HG02970 (cell line): Measurements from ENCODE around the gene FUBP1.
"Not testable (repeated sequence)": the region's sequence is repeated elsewhere in the genome, so short reads cannot be mapped to it uniquely, and the experiment has no call there.

ENCODE experiments used
- ATAC-seq: cut with Tn5 transposase; IDR thresholded peaks from one replicate; pipeline ENCODE4 v1.9.1; 2021; ENCODE audit warnings: mild to moderate bottlenecking, moderate library complexity, moderate number of reproducible peaks; ENCODE audit not compliant: unreplicated experiment, low FRiP score

The FUBP1 gene

DNA sequence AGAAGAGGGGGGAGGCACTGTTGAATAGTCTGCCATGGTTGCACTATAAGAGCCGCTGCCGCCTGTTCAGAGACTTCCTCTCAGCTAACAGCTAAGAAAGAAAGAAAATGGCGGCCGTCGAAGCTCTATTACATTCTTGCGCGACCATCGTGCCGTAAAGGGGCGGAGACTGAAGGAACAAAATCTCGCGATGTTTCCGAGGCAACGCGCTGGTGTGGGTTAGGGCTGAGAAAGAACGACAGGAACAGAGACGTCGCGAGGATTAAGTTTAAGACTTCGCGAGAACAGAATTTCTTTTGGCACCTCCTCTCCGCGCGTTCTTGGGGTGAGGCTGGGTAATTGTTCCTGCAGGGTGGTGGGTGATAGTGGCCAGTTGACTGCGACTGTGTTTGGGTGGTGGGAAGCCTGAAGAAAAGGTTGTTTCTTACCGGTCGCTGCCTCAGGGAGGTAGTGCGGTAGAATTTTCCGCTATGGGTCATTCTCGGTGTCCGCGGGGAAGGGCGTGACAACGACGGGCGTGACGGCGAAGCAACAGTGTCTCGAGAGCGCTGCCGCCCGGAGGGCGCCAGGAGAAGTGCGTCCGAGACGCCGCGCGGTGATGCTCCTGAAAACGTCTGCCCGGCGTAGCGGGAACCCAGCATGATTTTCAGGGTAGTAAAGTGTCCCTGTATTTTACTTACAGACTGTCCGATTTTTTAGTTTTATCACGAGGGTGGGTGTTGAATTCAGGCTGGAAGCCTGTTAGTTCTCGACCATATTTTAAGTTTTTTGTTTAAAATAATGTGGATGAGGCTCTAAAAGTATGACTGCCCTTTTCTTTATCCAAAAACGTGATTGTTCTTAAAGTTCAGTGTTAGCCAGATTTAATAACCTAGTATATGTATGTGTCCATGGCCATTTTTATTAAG is at the start of gene FUBP1:
Gene FUBP1, minus strand, starts transcription at position 104 of the 908 bp plus-strand sequence. Its CDS starts 68 bp downstream, at position 36.
- peak; percentile 74 for ATAC-seq

GRCh38 chr1:78021134-78021533 is 42.3 kb upstream of the FUBP1 start:
- not testable (repeated sequence) for ATAC-seq

DNA sequence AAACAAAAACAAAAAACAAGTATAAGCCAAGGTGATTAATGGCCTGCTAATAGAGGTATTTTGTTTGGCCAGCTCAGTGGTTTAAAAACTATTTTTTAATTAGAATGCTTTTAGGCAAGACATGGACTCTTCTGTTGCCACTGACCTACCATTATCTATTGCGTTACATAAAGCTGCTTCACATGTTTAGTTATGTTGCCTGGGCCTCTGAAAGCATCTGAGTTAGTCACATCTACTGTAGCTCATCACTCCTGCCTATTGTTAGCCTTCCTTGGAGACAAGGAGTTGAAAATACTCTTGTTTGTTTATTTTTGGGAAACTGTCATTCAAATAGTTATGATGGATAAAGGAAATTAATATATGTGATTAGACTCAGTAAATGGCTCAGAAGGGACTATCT is 40.2 kb upstream of the FUBP1 start:
- ATAC-seq = no peak

- ATAC-seq = no peak
Observed at GRCh38 chr1:78015148-78015547, 36.3 kb upstream of the FUBP1 start.

DNA sequence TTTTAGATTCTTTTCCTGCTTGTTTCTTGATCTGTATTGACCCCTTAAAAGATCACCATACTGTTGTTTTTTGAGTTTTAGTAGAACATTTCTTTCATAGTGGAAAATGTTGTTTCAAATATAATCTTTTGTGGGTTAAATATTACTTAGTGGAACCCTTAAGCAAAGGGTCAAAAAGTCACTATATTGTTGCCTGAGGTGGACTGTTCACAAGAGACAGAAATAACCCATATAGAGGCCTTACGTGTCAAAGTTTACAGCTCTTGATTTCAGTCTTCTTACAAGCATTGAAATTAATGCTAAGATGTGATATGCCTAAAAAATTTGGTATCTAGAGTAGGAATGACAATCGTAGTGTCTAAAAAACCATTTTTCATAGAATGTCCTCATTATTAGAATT is 32.2 kb upstream of the FUBP1 start:
- no peak for ATAC-seq

DNA sequence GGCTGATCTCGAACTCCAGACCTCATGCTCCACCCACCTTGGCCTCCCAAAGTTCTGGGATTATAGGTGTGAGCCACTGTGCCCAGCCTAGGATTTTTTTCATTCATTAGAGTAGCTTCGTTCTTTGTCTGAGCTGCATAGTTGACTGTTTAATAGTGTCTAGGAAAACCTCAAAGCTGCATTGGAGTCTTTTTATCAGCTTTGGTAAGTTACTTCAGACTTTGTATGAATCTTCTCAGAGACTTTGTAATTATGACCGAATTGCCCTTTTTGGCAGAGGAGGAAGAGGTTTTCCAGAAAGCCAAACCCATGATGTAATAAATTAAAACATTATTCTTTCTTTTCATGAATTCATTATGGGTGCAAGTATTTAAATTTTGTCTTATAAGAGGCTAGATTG is 31.0 kb upstream of the FUBP1 start:
- ATAC-seq = no peak

- no peak for ATAC-seq
Observed at GRCh38 chr1:78009276-78009675, 30.4 kb upstream of the FUBP1 start.

- no peak for ATAC-seq
Observed at GRCh38 chr1:78007677-78008341, 28.9 kb upstream of the FUBP1 start.

GRCh38 chr1:78006521-78006920 is 27.6 kb upstream of the FUBP1 start:
- no peak for ATAC-seq

GRCh38 chr1:78005755-78006154 is 26.9 kb upstream of the FUBP1 start:
- no peak for ATAC-seq

- no peak for ATAC-seq
Observed at GRCh38 chr1:78005448-78005722, 26.5 kb upstream of the FUBP1 start.

- peak; percentile 97 for ATAC-seq
Observed at GRCh38 chr1:78004719-78005447, 26.0 kb upstream of the FUBP1 start, which contains the start of gene DNAJB4. TSS of gene DNAJB4 (plus strand) at chr1:78004939. CDS start at chr1:78005111, 172 bp downstream.

- peak; percentile 46 for ATAC-seq
Observed at GRCh38 chr1:78003882-78004718, 25.2 kb upstream of the FUBP1 start.

GRCh38 chr1:78003070-78003746 is 24.3 kb upstream of the FUBP1 start:
- ATAC-seq = no peak

- ATAC-seq = not testable (repeated sequence)
Observed at GRCh38 chr1:78000536-78000935, 21.7 kb upstream of the FUBP1 start.

- ATAC-seq = no peak
Observed at GRCh38 chr1:77996734-77997133, 17.9 kb upstream of the FUBP1 start.

GRCh38 chr1:77994117-77994705 is 15.3 kb upstream of the FUBP1 start:
- ATAC-seq = no peak

DNA sequence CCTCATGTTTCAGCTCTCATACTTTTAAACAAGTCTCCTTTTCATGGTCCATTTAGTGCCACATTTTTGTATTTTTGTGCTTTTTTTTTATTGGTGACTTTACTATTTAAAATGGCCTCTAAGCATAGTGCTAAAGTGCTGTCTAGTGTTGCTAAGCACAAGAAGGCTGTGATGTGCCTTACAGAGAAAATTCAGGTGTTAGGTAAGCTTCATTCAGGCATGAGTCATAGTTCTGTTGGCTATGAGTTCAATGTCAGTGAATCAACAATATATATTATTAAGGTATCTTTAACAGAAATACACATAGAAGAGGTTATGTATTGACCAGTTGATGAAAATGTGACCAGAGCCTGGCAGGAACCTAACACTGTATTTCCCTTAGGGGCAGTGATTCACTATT is 12.8 kb upstream of the FUBP1 start:
- ATAC-seq = no peak

DNA sequence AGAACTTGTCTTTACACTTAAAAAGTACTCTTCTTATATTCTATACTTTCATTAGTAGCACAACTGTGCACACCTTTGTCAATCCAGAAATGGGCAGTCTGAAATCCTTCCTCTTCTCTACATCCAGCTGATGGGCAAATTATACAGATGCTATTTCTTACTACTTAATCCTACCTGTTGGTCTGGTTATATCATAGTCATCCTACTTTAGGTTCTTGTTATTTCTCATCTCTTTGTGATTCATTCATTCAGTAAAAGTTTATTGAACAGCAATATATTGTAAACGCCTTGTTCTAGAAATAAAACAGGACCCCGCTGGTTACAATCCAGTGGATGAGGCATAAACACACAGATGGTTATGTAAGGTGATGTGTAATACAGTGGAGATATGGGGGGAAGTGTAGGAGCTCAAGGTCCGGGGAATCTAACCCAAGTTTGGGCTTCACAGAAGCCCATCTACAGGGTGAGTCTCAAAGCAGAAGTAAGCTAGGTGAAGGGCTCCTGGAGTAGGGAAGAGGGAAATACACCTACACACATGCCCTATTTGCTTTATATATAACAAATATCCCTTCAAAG is 11.8 kb upstream of the FUBP1 start:
- ATAC-seq = no peak
